GM19025 (cell line): ENCODE data around the gene TAF10.

Experiments
- ATAC-seq: cut with Tn5 transposase; IDR thresholded peaks from one replicate; pipeline ENCODE4 v1.9.1; 2021; ENCODE audit warnings: mild to moderate bottlenecking, low read depth, moderate library complexity; ENCODE audit not compliant: unreplicated experiment

Gene TAF10

DNA sequence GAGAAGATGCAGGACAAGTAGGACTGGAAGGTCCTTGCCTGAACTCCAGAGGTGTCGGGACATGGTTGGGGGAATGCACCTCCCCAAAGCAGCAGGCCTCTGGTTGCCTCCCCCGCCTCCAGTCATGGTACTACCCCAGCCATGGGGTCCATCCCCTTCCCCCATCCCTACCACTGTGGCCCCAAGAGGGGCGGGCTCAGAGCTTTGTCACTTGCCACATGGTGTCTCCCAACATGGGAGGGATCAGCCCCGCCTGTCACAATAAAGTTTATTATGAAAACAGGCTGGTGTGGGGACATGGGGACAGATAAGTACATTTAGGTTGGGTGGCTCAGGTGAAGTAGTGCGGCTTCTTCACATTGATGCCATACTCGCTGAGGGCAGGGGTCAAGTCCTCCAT lies 1.4 kb downstream of the TAF10 start:
- ATAC-seq: no peak

DNA sequence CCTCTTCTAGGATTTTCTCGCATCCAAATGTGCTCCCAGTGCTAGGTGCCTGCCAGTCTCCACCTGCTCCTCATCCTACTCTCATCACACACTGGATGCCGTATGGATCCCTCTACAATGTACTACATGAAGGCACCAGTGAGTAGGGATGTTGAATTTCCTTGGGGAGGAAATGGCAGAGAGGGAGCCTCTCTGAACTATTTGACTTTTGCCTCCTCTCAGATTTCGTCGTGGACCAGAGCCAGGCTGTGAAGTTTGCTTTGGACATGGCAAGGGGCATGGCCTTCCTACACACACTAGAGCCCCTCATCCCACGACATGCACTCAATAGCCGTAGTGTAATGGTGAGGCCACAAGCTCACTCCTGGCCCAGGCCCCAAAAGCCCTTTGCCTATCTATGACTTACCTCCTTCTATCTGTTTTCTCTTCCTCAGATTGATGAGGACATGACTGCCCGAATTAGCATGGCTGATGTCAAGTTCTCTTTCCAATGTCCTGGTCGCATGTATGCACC lies 2.5 kb downstream of the TAF10 start:
- no peak for ATAC-seq

DNA sequence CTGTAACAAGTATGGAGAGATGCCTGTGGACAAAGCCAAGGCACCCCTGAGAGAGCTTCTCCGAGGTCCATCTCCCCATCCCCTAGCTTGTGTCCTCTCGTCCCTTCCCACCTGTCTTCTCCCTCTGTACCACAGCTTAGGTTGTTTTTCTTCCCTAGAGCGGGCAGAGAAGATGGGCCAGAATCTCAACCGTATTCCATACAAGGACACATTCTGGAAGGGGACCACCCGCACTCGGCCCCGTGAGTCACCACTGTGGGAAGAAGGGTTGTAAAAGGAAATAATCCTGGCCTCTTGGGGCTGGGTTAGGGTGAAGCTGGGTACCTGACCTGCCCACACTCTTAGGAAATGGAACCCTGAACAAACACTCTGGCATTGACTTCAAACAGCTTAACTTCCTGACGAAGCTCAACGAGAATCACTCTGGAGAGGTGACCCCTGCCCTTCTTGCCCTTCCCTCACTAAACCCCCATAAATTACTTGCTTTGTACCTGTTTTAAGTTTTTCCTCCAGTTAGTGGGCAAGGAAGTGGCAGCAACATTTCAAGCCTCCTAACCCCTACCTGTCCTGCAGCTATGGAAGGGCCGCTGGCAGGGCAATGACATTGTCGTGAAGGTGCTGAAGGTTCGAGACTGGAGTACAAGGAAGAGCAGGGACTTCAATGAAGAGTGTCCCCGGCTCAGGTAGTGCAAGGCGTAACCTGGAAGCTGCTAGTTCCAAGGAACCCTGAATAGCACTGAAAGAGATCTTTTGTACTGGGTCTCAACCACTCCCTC lies 3.1 kb downstream of the TAF10 start:
- no peak for ATAC-seq

DNA sequence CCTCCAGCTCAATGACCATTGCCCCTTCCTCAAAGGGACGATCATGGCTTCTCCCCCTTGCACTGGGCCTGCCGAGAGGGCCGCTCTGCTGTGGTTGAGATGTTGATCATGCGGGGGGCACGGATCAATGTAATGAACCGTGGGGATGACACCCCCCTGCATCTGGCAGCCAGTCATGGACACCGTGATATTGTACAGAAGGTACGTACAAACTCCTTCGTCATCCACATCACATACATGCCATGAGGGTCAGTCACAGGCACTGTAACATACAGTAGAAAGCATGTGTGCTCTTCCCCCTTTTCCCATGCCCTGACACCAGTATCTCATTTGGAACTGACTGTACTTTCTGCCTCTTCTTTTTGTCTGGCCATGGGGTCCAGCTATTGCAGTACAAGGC lies 4.0 kb downstream of the TAF10 start:
- ATAC-seq: no peak

DNA sequence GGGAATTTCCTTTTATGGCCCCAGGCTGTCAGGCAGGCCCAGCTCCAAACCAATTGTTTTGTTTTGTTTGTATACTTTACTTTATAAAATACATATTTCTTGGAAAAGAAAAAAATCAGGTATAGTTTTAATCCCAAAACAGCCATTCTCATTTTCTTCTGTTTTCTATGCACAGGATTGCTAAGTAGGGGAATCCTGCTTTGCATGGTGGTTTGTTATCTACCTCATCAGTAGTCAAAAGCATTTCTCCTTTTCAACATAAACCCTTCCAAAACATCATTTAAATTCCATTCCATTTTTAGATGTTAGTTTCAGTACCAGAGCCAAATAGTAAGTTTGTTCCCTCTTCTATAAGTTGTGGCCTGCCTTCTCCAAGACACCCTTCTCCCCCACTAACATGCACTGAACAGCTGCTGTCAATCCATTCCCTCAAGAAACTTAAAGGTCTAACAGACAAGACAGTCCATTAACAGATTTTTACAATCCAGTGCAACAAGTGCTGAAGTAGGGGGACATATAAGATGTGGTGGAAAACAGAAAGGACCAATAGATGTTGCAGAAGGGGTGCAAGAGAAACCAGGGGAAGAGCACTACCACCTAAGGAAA lies 4.7 kb downstream of the TAF10 start:
- no peak for ATAC-seq

DNA sequence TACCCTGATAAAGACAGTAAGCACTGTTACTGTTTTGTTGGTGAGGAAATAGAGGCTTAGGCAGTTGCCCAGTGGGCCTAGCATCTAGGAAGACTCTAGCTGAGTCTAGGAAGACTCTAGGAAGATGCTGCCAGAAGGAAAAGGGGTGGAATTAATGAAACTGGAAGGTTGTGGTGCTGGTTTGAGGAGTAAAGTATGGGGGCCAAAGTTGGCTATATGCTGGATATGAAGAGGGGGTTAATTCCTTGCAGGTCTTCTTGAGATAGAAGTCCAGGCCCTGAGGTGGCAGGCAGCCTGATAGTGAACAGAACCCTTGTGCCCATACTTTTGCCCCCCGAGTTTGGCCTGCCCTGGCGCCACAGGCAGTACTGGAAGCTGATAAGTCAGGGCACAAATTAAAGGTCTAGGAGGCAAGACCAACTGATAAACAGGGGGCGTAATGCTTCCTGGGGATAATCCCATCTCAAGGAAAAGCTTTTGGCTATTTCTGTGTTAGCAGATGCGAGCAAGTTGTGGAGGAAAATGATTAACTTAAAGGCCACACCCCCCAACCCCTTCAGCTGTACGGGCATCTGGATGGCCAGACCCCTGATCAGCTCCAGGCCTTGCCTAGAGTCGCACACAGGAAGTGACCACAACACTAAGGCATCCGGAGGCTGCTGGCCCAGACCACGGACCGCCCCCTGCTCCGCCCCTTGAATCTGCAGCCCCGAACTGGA lies 5.4 kb downstream of the TAF10 start:
- peak; percentile 33 for ATAC-seq

DNA sequence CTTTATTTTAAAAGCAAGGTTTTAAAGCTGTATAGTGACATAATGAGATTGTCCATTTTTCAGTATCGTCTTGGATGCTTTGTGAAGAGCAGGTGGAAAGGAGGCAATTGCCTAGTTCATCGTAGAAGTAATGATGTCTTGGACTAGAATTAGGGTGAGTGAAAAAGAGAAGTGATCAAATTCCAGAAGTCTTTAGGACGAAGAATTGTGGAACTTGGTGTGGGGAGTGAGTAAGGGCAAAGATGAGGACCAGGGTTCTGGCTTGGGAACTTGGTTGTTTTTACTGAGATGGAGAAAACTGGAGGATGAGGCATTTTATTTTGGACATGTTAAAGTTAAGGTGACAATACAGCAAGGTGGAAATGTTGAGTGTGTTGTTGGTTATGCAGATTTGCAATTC lies 7.2 kb downstream of the TAF10 start:
- no peak for ATAC-seq

DNA sequence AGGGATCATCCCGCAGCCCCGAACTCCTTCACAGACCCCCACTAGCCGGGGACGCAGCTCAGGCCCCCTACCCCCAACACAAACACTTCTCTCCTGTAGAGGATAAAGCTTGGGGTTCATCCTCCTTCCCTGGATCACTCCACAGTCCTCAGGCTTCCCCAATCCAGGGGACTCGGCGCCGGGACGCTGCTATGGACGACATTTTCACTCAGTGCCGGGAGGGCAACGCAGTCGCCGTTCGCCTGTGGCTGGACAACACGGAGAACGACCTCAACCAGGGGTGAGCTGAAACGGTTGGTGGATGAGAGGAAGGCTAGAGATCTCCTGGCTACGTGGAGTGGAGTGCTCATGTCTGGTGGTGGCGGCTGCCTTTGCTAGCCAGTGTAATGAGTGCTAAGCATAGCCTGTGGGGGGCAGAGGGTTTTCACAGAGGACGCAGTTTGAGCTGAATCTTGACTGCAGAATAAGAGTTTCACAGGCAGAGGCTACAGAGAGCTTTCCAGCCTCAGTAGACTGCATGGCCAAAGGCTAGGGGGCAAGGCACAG lies 7.9 kb downstream of the TAF10 start:
- peak; percentile 24 for ATAC-seq

DNA sequence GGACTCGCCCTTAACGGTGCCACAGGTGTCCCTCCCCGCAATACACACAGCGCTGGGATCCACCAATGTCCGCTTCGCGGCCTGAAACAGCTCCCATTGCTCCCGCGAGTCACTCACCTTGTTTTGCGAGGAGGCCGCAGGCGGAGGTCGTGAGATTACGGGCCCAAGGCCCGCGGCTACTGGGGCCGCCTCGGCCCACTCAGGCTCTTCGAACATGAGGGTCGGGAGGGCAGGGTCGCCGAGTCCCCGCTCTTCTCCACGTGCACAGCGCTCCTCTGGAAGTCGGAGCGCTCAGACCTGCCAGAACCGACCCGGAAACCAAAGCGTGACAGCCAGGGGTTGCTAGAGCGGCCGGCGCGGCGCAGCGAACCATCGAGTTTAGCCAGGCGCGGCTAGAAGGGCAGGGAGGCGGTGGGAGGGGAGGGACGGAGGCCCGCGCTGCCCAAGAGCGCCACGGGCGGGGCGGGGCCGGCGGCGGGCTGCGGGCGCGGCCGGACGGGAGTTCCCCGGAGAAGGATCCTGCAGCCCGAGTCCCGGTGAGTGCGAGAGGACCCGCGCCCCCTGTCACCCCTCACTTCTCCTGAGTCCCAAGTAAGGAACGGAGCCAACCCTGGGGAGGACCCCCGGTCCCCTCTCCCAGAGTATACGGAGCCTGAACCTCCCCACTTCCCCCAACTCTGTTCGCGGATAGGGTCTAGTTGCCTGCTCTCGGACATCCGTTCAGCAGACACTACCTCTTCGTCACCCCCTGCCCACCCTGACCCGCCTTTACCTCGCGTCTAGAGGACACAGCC lies 8.5 kb downstream of the TAF10 start, which contains the start of the genes ILK and RRP8:
TSS of gene ILK (plus strand) at position 488 of the 794 bp plus-strand sequence. CDS start 498 bp downstream, outside the sequence.
TSS of gene RRP8 (minus strand) at position 330 of the 794 bp plus-strand sequence. CDS start at position 216, 114 bp downstream.
- peak; percentile 78 for ATAC-seq

DNA sequence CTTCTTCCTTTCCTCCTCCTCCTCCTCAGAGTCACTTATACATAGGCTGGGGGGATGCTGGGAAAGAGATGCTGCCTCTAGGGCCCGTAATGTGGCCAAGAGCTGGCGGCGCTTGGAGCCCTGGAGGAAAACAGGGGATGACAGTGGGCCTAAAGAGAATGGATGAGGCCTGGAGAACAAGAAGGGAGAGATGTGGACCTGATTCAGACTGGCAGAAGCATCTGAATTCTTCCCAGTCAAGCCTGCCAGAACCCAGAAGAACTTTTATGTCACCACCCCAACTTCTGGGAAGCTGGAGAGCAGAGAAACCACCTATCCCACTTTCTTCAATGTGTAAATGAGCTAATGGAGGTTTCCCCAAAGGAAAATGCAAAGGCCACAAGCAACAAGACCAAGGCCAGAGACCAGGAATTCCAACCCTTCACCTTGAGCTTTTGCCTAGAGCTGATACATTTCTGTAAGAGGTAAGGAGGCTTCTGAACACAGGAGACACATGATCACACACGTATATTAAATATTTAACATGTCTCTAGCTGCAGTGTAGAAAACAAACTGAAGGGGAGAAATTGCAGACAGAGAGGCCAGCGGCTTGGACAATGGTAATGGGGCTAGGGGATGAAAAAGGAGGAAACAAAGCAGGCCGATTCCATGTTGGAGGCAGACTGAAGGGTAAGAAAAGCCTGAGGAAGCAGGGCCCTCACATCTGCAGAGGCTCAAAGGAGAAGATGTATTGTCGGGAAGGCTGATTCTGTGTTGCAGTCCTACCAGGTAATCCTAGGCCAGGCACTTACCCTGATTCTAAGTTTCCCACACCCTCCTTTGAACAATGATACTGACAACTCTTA lies 9.7 kb downstream of the TAF10 start:
- no peak for ATAC-seq

DNA sequence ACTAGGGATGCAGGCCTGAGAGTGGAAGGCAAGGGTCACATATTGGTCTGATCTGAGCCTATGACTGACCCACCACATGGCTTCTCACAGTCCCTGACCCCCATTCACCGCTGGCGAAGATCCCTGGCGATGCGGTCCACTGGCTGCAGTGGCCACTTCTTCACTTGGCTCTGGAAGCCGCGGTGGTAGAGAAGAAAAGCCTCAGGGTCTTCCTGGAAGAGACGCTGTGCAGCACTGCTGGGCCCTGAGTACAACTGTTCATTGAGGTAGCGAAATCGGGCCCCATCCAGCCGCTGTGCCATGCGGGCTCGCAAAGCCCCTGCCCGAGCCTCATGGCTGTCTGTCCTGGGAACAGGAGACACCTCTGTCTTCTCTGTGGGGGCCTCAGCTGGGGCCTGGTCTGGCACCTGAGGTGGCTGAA lies 11.0 kb downstream of the TAF10 start:
- ATAC-seq: no peak

DNA sequence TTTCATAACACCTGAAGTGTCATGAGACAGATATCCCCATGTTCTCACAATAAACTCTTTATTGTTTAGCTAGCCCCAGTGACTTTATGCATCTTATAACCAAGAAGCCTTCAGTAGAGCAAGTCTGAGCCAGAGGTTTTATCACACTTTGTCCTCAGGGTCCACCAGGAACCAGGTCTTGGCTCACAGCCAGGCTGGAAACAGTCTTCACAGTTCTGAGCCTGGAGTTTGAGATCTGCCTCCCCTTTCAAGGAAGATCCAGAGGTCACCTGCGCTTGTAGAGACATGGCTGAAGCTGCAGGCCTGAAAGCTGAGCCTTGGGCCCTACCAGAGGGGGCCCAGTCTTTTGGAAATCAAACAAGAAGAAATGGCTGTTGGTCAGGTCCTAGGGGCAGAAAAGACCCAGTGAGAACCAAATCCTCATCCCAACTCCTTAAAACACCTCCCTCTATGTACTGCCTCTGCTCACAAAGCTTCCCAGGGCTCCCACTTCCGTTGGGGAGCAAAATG lies 12.1 kb downstream of the TAF10 start:
- ATAC-seq: no peak

DNA sequence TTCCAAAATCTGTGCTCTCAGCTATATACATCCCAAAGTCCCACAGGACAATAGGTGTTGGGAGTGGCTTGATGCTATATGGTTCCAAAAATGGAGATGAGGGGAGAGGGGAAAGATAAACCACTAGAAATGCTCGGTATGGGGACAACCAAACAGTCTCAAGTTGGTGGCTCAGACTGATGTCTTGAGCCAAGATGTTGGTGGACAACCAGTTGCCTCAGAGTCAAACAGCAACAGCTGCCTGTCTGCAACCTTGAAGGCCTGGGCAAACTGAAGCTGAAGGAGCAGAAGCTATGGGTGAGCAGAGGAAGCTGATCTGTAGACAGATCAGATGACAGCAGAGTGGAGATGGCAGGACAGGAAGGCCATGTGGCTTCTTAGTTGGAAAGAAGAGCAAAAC lies 12.6 kb downstream of the TAF10 start:
- ATAC-seq: no peak

DNA sequence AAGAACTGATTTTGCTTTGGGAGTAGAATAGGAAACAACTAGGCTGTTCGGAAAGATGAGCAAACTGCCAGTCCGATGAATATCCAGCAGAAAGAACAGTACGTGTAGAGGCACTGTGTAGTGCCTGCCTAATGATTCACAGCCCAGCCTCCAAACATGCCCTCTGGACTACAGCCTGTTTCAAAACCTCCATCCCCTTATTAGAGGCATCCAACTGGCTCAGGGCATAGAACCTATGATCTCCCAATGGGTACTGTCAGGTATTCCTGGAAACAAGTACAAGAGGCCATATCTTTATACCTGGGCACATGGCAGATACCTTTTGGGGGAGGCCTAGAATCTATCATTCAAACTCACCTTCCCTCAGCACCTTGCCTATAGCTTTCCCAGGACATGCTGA lies 13.5 kb downstream of the TAF10 start:
- ATAC-seq: no peak

DNA sequence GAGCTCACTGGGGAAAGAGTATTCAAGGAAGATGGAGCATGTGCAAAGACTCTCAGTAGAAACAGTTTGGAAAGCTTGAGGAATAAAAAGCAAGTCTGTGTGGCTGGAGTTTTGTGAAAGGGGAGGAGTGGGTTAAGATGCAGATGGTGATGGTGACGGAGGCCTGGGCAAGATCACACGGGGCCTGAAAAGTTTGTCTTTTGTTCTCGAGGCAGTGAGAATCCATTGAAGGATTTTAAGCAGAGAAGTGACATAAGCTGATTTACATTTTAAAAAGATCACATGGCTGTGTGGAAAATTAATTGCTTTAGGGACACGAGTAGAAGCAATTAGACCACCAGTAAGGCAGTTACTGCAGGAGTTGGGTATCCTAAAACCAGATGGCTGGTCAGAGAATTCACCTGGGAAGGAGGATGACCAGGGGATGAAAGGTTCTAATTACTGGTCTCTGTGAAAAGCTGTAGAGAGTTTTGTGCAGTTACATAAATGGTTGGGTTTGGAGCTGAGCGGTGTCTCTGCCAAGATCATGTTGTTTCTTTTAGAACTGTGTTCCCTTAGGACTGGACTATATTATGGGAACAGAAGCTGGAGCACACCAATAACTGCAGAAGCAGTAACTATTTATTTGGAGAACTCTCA lies 15.7 kb downstream of the TAF10 start:
- no peak for ATAC-seq

DNA sequence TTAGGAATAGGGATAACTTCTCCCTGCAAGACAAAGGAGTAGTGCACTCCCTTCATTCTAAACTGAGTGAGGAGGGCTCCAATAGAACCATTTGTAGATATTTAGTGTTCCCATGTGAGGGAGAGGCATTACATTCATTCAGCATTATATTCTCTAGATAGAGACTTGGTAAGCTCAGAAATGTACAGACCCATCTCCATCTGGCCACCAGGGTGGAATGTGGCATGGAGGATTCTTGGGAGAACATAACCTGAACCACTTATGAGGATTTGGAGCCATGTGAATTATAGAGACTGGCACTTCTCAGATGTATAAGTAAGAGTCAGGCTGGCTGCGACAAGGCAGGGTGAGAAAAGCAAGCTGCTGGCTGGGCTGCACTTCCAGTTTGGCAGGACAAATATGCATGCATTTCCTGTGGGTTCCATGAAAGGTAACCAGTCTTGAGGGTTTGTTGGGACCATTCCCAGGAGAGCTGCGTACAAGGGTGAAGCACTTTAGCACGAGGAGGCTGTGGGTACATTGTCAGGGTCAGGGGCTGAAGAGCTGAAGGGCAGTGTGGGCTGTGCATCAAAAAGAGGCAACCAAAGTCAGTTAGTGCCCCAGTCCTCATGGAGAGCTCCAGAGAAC lies 17.8 kb downstream of the TAF10 start:
- ATAC-seq: no peak

DNA sequence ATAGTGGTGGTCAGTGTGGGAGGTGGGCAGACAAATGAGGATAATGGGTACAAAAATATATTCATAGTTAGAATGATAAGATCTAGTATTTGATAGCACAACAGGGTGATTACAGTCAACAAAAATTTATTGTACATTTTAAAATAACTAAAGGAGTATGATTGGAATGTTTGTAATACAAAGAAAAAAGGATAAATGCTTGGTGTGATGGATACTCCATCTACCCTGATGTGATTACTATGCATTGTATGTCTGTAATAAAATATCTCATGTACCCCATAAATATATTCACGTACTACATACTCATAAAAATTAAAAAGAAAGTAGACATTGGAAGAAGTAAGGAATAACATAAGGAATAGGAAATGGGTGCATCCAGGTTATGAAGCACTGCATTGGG lies 24.0 kb downstream of the TAF10 start:
- no peak for ATAC-seq

DNA sequence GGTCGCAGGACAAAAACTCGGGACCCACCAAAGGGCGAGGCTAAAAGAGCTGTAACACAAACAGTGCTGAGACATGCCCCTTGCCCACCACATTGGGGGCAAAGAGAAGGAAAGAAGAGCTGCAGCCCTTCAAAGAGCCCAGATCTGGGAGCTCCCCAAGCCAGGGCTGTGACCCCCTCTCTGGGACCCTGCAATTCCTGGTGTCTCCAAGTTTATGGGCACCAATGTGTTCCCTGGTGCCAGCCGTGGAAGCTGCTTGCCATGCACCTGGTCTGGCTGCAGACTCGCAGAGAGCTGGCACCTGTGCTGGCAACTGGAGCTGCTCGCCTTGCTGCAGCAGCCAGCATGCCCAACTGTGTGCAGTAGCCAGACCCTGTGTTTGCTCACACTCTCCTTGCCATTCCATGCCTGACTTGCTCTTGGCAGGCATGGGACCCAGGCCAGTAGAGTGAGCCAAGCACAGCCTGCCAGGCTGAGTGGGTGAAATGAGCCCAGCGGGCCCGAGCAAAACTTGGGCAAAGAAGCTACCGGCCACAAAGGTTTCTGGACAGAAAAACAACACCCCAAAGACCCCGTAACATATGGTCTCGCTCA lies 24.6 kb downstream of the TAF10 start:
- no peak for ATAC-seq
